GM18861 (cell line): ENCODE data around the gene VAMP7.
"Not testable (repeated sequence)": the region's sequence is repeated elsewhere in the genome, so short reads cannot be mapped to it uniquely, and the experiment has no call there.

ENCODE experiments used
- ATAC-seq: cut with Tn5 transposase; IDR thresholded peaks from one replicate; pipeline ENCODE4 v1.9.1; 2021; ENCODE audit not compliant: unreplicated experiment

Gene VAMP7

DNA sequence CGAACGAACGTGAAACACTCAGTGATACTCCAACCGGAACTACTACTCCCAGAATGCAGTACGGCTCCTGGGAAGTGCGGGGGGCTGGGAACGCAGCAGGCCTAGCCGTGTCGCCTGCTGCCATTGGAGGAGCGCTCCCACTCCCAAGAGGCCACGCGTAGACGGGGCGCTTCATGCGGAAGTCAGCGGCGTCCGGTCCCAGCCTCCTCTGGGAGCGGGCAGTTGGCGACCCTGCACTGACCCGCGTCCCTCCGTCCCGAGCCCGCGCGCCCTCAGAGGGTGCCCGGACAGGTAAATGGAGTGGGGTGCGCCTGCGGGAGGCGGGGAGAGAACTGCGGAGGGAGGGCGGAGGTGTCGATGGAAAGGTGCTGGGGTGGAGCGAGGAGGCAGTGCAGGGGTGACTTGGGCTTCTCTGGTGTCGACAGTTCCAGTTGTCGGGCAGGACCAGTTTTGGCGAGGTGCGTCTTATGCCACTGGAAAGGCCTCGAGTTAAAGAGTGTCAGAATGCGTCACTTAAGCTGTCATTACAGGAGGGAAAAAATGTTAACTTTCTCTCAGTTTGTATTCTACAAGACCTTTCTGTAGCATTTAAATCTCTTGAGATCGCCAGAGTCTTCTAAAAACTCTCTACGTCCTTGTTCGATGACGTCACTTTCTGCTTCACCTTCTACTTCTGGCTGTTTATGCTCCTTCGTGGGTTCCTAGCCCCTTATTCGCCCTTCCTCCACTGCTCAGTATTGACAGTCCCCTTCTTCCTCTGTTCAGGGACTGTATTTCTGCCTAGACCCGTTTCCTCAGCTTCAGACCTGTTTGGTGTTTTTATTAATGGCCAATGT, at the start of gene VAMP7:
TSS of gene VAMP7 (plus strand) at position 188 of the 836 bp plus-strand sequence. CDS start 8,122 bp downstream, outside the sequence.
- peak; percentile 90 for ATAC-seq

DNA sequence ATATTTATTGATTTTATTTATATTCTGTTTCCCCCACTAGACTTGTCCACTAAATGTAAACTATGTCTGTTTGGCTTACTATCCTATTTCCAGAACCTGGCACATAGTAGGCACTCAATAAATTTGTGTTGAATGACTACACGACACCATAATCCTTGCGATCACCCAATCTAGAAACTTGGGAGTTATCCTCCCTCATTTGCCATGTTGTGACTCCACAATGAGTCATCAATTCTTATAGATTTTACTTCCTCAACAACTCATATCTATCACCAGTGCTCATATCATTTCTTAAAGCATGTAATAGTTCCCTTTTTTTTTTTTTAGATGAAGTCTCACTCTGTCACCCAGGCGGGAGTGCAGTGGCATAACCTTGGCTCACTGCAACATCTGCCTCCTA, 39.9 kb upstream of the VAMP7 start:
- ATAC-seq = no peak

DNA sequence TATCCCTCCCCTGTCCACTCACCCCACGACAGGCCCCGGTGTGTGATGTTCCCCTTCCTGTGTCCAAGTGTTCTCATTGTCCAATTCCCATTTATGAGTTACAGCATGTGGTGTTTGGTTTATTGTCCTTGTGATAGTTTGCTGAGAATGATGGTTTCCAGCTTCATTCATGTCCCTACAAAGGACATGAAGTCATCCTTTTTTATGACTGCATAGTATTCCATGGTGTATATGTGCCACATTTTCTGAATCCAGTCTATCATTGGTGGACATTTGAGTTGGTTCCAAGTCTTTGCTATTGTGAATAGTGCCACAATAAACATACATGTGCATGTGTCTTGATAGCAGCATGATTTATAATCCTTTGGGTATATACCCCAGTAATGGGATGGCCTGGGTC, 29.4 kb upstream of the VAMP7 start:
- ATAC-seq = not testable (repeated sequence)

GRCh38 chrX:155857561-155857960, 23.6 kb upstream of the VAMP7 start:
- ATAC-seq = no peak

- ATAC-seq = no peak
These were observed 16.5 kb upstream of the VAMP7 start for GRCh38 chrX:155864655-155865054.

DNA sequence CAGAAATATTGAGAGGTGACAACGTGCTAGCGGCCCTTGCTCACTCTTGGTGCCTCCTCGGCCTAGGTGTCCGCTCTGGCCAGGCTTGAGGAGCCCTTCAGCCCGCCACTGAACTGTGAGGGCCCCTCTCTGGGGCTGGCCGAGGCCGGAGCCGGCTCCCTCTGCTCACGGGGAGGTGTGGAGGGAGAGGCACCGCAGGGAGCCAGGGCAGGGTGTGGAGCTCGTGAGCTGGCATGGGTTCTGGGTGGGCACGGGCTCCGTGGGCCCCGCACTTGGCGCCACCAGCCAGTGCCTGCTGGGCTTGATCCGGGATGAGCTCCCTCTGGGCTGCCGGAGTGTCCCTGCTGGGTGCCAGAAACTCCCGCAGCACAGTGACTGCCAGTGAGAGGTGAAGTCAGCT, 16.0 kb upstream of the VAMP7 start:
- no peak for ATAC-seq

- ATAC-seq = no peak
These were observed 13.3 kb upstream of the VAMP7 start for GRCh38 chrX:155867821-155868220.

GRCh38 chrX:155870958-155871357, 10.2 kb upstream of the VAMP7 start:
- no peak for ATAC-seq

GRCh38 chrX:155871934-155872333, 9.2 kb upstream of the VAMP7 start:
- ATAC-seq = no peak

DNA sequence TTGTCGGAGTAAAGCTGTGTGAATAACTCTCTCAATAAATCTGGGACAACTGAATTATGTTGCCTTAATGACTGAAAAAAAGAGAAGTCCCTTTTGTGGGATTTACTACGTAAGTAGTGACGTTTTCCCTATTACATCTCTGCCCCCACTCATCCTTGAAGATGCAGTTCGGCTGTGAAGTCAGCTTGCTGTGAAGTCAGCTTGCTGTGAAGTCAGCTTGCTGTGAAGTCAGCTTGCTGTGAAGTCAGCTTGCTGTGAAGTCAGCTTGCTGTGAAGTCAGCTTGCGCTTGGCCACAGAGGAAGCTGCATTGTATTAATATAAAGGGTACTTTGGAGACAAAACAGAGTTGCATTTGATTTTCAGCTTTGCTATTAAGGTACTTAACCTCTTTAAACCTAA, 8.0 kb upstream of the VAMP7 start:
- ATAC-seq = no peak

GRCh38 chrX:155874571-155875244, 6.4 kb upstream of the VAMP7 start:
- no peak for ATAC-seq

GRCh38 chrX:155876704-155877103, 4.4 kb upstream of the VAMP7 start:
- no peak for ATAC-seq

DNA sequence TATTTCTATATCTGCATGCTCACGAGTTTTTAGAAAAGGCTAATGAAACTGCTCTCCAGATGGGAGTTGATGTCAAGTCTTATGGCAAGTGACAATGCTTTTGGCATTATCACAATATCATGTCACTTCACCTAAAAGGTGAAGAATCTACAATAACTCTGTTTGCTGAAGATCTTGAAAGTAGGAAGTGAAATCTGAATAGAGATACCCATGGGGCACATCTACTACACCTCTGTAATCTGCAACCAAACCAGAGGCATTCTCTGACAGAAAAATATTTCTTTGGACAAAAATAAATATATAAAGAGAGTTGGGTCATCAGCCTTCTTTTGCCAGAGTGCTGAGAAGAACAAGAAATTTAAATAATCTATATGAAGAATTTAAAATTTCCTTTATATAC, 3.9 kb upstream of the VAMP7 start:
- ATAC-seq = no peak

DNA sequence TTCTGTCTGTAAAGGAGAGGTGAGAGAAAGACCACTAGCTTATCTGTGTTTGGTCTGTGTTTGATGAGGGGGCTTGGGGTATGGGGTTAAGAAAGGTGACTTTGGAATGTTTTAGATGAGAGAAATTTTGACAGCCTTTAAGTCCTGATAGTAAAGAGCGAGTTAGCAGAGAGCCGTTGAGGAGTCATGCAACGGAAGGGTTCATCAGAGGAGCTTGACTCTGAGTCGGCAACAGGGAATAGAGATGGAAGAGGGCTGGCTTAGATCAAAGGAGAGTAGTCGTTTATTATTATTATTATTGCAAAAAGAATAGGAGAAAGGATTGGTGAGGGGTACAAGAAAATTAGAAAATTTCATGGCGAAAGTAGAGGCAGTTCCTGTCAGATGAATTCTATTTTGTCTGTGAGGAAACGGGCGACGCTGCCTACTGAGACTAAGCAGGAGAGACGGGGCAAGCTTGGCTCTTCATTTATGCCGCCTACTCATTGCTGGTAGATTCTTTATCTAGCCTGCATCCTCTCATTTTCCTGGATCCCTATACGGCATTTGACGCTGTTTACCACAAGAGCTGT, 473 bp upstream of the VAMP7 start:
- ATAC-seq = no peak

DNA sequence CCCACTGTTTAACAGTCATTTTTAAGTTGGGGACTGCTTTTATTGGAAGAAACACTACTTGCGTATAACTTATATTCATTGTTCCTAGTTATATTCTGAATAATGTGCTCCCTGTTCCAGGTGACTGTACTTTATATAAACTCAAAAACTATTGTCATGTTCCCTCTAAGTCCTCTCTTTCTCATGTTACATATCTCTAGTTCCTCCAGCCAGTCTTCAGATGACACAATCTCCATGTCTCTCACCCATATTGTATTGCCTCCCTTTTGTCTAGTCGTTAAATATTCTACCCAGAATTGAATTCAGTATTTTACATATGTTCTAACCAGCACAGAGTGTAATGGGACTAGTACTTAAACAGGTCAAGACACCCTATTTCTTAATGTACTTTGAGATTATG, 5.3 kb downstream of the VAMP7 start:
- no peak for ATAC-seq

DNA sequence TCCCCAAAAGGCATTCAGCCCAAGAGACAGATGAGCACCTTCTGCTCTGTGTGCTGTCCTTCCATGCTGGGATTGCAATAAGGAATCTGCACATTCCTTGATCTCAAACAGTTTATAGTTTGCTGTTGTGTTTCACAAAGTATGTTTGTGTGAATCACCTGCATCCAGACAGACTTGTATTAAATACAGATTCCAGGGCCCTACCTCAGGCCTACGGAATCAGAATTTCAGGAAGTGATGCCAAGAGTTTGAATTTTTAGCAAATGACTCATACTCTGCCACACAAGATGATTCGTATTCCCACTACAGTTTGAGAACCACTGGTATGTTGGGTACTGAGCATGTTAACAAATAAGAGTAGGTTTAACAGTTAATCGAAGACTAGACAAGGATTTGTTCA, 7.0 kb downstream of the VAMP7 start:
- no peak for ATAC-seq

DNA sequence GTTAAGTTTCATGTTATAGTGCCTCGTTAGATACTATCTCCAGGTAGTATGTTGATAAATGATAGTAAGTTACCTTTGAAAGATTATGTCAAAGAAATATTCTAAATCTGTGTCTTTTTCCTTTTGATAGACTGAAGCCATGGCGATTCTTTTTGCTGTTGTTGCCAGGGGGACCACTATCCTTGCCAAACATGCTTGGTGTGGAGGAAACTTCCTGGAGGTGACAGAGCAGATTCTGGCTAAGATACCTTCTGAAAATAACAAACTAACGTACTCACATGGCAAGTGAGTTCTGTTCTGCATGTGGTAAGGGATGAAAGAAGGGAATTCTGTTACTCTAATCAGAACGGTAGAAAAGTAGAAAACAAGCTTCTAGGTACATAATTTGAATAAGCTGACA, 8.2 kb downstream of the VAMP7 start:
- ATAC-seq = no peak

DNA sequence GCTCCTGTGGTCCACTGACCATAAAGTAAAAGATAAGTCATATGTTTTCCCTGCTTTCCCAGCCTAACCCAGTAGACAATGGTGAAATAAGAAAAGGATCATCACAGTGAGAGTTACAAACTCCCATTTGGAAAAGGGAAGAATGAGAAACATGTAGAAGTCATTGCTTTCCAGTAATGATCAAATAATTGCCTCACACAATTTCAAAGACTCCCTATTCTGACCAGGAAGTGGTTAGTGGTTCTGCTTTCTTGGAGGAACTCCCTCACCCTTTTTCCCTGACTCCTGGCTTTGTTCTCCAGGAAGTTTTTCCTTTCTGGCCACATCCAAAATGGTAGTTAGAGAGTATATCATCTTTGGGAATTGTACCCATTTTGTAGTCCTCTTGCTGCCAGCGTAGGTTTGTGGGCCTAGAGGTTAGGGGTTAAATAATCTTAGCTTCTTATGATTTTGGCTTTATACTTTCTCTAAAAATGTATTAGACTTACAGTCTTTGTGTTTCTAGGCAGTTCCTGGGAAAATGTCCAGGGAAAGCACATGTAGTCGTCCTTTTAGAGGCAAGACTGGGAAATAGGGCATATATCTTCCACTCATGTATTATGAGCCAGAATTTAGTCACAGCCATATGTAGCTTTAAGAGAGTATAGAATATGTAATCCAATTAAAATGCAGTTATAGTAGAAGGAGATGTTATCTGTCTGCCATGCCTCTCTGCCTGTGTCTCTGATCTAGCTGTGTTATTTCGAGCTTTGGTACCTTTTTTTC, 10.5 kb downstream of the VAMP7 start:
- no peak for ATAC-seq

DNA sequence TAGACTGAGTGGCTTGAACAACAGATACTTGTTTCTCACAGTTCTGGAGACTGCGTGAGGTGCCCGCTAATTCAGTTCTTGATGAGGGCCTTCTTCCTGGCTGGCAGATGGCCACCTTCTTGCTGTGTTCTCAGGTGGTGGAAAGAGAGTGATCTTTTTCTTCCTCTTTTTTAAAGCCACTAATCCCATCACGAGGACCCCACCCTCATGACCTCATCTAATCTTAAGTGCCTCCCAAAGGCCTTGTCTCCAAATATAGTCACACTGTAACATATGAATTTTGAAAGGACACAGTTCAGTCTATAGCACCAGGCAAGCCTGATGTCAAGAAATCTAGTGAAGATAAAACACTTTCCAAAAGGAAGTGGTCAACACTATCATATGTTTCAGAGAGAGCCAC, 12.4 kb downstream of the VAMP7 start:
- no peak for ATAC-seq

GRCh38 chrX:155896512-155896911, 15.4 kb downstream of the VAMP7 start:
- ATAC-seq = no peak

- no peak for ATAC-seq
These were observed 18.2 kb downstream of the VAMP7 start for GRCh38 chrX:155899366-155899765.
